Panc1 (cell line): ENCODE measurements around the gene MED12. TPM values are rescaled to one million over a fixed set of nuclear protein-coding genes. Genes with fewer than 3 reads are reported as not detected.
A peak's percentile ranks its signal among the peaks of the same experiment; 100 is the strongest.

Experiments
- ATAC-seq: fragments of 200-7000 bp; cut with Tn5 transposase; 2 replicates; pipeline ENCODE4 v1.9.1; 2020; ENCODE audit warnings: mild to moderate bottlenecking, moderate library complexity
- BruUV-seq: library from RNA; stranded (reverse); fragments of 400-500 nt; replicated peaks from 2 replicates; lab custom pipeline; 2021; lab: Mats Ljungman, UMichigan
- CTCF ChIA-PET: fragments of 300-600 bp; sonication (Branson Sonifier 250); formaldehyde crosslinking; loops from one replicate; lab custom pipeline; 2022; ENCODE audit warnings: antibody characterized with exemption; lab: Charles Lee
- POLR2A ChIA-PET: fragments of 300-600 bp; sonication (Branson Sonifier 250); formaldehyde crosslinking; loops from one replicate; lab custom pipeline; 2022; ENCODE audit warnings: antibody characterized with exemption; lab: Charles Lee
- DNase-seq: peaks from one replicate; pipeline ENCODE4 v3.0.0-alpha.2; 2010; ENCODE audit warnings: low read depth, low spot score
- H3K27ac ChIP-seq: 2 replicates; pipeline ENCODE4 v1.5.1; 2011; ENCODE audit warnings: mild to moderate bottlenecking, low read length, inconsistent platforms
- H3K27me3 ChIP-seq: fragments of 200-500 bp; sonication (Bioruptor generic); 2 replicates; pipeline ENCODE4 v1.6.0; 2014; ENCODE audit warnings: low read length, inconsistent platforms; ENCODE audit not compliant: control insufficient read depth, insufficient read depth
- H3K36me3 ChIP-seq: fragments of 200-500 bp; sonication (Bioruptor generic); 2 replicates; pipeline ENCODE4 v1.5.1; 2014; ENCODE audit warnings: inconsistent platforms, mild to moderate bottlenecking, low read length, moderate library complexity; ENCODE audit not compliant: control insufficient read depth, insufficient read depth
- H3K4me1 ChIP-seq: 2 replicates; pipeline ENCODE4 v1.5.1; 2011; ENCODE audit warnings: inconsistent platforms, mild to moderate bottlenecking, low read length, moderate library complexity; ENCODE audit not compliant: control insufficient read depth, insufficient read depth
- H3K4me3 ChIP-seq, 2 experiments: 2 replicates each; pipeline ENCODE4 v1.5.1; 2011 to 2012; ENCODE audit warnings: low read depth in 2 of 2, low read length in 2 of 2, mild to moderate bottlenecking in 2 of 2, inconsistent platforms in 1 of 2, moderate library complexity in 1 of 2
- H3K9me3 ChIP-seq: fragments of 200-500 bp; sonication (Bioruptor generic); 2 replicates; pipeline ENCODE4 v1.5.1; 2014; ENCODE audit warnings: low read depth, mild to moderate bottlenecking, inconsistent platforms, low read length, moderate library complexity; ENCODE audit not compliant: control insufficient read depth, insufficient read depth
- CTCF ChIP-seq: fragments of 450-650 bp; IDR thresholded peaks from 2 replicates; pipeline ENCODE4 v1.5.1; 2017; ENCODE audit warnings: mild to moderate bottlenecking
- POLR2AphosphoS5 ChIP-seq: IDR thresholded peaks from 2 replicates; pipeline ENCODE4 v1.6.1; 2012; ENCODE audit warnings: mild to moderate bottlenecking, low read depth, low read length, moderate library complexity
- REST ChIP-seq, 2 experiments: IDR thresholded peaks; 2 replicates each; pipeline ENCODE4 v1.6.1; 2011 to 2012; ENCODE audit warnings: low read depth in 2 of 2, control low read depth in 1 of 2, low read length in 1 of 2, mild to moderate bottlenecking in 1 of 2, moderate library complexity in 1 of 2; ENCODE audit not compliant: insufficient read depth in 1 of 2
- SIN3A ChIP-seq: IDR thresholded peaks from 2 replicates; pipeline ENCODE4 v1.6.1; 2012; ENCODE audit warnings: low read depth, mild to moderate bottlenecking, low read length, moderate library complexity, borderline replicate concordance; ENCODE audit not compliant: insufficient read depth
- TCF7L2 ChIP-seq: IDR thresholded peaks from 2 replicates; pipeline ENCODE4 v1.6.1; 2011; ENCODE audit warnings: mild to moderate bottlenecking, low read depth, low read length, inconsistent platforms
- in situ Hi-C: cut with HindIII; loops from 2 replicates; pipeline ENCODE4 v1.10.0; 2016; ENCODE audit warnings: low sequenced_read_pairs, low pct_unique_long_range_greater_than_20kb
- intact Hi-C: fragments of 100-400 bp; cut with micrococcal nuclease; formaldehyde crosslinking; loops from one replicate; pipeline ENCODE4 v1.10.0; 2022; ENCODE audit not compliant: unreplicated experiment
- total RNA-seq: library from RNA; stranded (reverse); gene quantifications from one replicate; pipeline ENCODE4 v1.2.1, GENCODE V29; 2021; ENCODE audit not compliant: unreplicated experiment

MED12 gene
- total RNA-seq, 1 experiment from 2014 or later = 42.0 TPM

GRCh38 chrX:71091263-71091662 is 27.1 kb upstream of the MED12 start:
- ChIA-PET CTCF (no interaction called here), POLR2A (no interaction called here)
- no peak overlapping the region for H3K4me3 ChIP-seq
- no peaks in the 10 kb centered on the region for H3K27me3 ChIP-seq
- no peak for ATAC-seq
- intact Hi-C loops = no loop called here
- TF ChIP-seq TCF7L2 (no peak), REST (IDR thresholded peaks at IDR 0.05; ENCODE audit: insufficient read depth in 1 of 2, low read depth in 2 of 2, low read length in 1 of 2) (no peak), CTCF (no peak), SIN3A (no peak), POLR2AphosphoS5 (no peak)
- no peak overlapping the region for H3K27ac ChIP-seq
- no peaks in the 10 kb centered on the region for H3K36me3 ChIP-seq
- in situ Hi-C loops = no loop called here
- H3K9me3 ChIP-seq = no peaks in the 10 kb centered on the region
- H3K4me1 ChIP-seq = no peaks in the 10 kb centered on the region
- no TSS peak for BruUV-seq
- DNase-seq = no peak

GRCh38 chrX:71095033-71095432 is 23.4 kb upstream of the MED12 start:
- Histone ChIP-seq H3K27ac (peak overlapping the region; percentile 73; the same call in 1 of the 2 replicates), H3K27me3 (peaks cover 4% of the 10 kb centered on the region), H3K9me3 (no peaks in the 10 kb centered on the region), H3K36me3 (no peaks in the 10 kb centered on the region), H3K4me3 (peak overlapping the region; percentile 57 to 72), H3K4me1 (no peaks in the 10 kb centered on the region; the same call in 1 of the 2 replicates)
- in situ Hi-C loops = no loop called here
- no peak for DNase-seq
- ChIA-PET POLR2A (no interaction called here), CTCF (no interaction called here)
- intact Hi-C loops = loop anchor here (5.0 kb wide), 1 partner anchor 82 kb away; no protein-coding TSS in a partner anchor
- no peak for ATAC-seq
- no TSS peak for BruUV-seq
- TF ChIP-seq CTCF (no peak), TCF7L2 (no peak), POLR2AphosphoS5 (no peak), SIN3A (no peak), REST (IDR thresholded peaks at IDR 0.05; ENCODE audit: insufficient read depth in 1 of 2, low read depth in 2 of 2, low read length in 1 of 2) (no peak)
